ENCODE measurements around the gene USP36. TPM values are rescaled to one million over a fixed set of nuclear protein-coding genes. Genes with fewer than 3 reads are reported as not detected.
"Not testable (repeated sequence)": the region's sequence is repeated elsewhere in the genome, so short reads cannot be mapped to it uniquely, and the experiment has no call there.

Gene USP36
- polyA plus RNA-seq, 1 experiment = 18.3 TPM

DNA sequence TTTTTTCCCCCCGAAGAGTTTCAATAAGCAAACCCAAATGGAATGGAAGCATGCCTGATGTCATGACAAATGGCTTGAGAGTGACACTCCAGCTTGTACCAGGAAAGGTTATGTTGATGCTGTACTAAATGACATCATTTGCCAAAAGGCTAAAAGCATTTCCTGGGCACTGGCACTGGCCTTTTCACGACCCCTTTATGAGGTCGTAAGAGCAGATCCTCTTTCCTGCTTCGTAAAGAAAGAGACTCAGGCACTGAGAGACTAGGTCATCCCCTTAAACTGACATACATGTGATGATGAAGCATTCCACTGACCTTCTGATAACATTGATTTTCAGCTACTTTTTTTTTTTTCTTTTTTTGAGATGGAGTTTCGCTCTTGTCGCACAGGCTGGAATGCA is 31.9 kb upstream of the USP36 start:
- Histone ChIP-seq H3K27ac (ENCODE audit: low read depth, low read length) (no peak overlapping the region), H3K4me3 (ENCODE audit: low read depth, low read length) (no peak overlapping the region), H3K27me3 (ENCODE audit: control insufficient read depth, insufficient read depth, low read length) (no peaks in the 10 kb centered on the region), H3K9me3 (ENCODE audit: control insufficient read depth, insufficient read depth, low read length) (no peaks in the 10 kb centered on the region; the same call in 1 of the 2 replicates)
- DNase-seq (ENCODE audit: low read depth, low spot score) = no peak
- ChIA-PET CTCF (interaction anchor here (1.4 kb wide), 1 partner anchor 99 kb away, joined by 7 read pairs; no protein-coding TSS in a partner anchor), POLR2A (interaction anchor here (0.7 kb wide), 1 partner anchor 61 kb away, joined by 3 read pairs; no protein-coding TSS in a partner anchor)
- TF ChIP-seq, protein P1, sequence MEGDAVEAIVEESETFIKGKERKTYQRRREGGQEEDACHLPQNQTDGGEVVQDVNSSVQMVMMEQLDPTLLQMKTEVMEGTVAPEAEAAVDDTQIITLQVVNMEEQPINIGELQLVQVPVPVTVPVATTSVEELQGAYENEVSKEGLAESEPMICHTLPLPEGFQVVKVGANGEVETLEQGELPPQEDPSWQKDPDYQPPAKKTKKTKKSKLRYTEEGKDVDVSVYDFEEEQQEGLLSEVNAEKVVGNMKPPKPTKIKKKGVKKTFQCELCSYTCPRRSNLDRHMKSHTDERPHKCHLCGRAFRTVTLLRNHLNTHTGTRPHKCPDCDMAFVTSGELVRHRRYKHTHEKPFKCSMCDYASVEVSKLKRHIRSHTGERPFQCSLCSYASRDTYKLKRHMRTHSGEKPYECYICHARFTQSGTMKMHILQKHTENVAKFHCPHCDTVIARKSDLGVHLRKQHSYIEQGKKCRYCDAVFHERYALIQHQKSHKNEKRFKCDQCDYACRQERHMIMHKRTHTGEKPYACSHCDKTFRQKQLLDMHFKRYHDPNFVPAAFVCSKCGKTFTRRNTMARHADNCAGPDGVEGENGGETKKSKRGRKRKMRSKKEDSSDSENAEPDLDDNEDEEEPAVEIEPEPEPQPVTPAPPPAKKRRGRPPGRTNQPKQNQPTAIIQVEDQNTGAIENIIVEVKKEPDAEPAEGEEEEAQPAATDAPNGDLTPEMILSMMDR (IDR thresholded peaks at IDR 0.05; ENCODE audit: low read depth, low read length) = no peak

DNA sequence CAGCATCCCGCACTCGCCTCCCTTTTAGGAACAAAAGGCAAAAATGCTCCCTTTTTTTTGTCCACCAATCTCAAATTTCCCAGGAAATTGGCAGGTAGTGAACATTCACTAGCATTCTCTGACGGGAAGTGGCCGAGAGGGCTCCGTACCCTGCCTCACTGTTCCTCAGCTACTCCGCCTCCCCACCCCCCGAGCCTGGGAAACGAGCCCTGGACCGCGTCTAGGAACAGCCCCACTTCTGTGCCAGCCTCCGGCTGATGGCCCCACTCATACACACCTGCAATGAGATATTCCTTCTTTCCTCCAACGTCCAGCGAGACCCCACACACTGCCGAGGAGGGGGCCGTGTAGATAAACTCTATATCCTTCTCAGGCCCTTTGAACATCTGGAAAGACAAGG is 30.0 kb upstream of the USP36 start:
- CTCF ChIA-PET = no interaction called here
- TF ChIP-seq, protein P1 (IDR thresholded peaks at IDR 0.05; ENCODE audit: low read depth, low read length) = no peak
- Histone ChIP-seq H3K4me3 (ENCODE audit: low read depth, low read length) (no peak overlapping the region), H3K9me3 (ENCODE audit: control insufficient read depth, insufficient read depth, low read length) (no peaks in the 10 kb centered on the region; the same call in 1 of the 2 replicates), H3K27me3 (ENCODE audit: control insufficient read depth, insufficient read depth, low read length) (no peaks in the 10 kb centered on the region), H3K27ac (ENCODE audit: low read depth, low read length) (no peak overlapping the region)
- POLR2A ChIA-PET = interaction anchor here (0.7 kb wide), 1 partner anchor 23 kb away, joined by 6 read pairs; no protein-coding TSS in a partner anchor
- no peak for DNase-seq (ENCODE audit: low read depth, low spot score)

DNA sequence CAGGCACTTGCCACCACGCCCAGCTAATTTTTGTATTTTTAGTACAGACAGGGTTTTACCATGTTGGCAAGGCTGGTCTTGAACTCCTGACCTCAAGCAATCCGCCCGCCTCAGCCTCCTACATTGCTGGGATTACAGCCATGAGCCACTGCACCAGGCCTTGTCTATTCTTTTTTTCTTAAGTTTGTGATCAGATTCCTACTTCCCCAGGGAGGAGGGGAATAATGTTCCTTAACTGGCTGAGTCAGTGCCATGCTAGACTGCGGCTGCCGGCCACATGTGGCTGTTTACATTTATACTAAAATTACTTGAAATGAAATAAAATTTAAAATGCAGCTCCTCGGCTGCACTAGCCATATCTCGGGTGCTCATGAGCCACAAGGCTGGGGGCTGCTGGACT is 27.8 kb upstream of the USP36 start:
- peak overlapping the region; percentile 49 for H3K27ac ChIP-seq (ENCODE audit: low read depth, low read length)

DNA sequence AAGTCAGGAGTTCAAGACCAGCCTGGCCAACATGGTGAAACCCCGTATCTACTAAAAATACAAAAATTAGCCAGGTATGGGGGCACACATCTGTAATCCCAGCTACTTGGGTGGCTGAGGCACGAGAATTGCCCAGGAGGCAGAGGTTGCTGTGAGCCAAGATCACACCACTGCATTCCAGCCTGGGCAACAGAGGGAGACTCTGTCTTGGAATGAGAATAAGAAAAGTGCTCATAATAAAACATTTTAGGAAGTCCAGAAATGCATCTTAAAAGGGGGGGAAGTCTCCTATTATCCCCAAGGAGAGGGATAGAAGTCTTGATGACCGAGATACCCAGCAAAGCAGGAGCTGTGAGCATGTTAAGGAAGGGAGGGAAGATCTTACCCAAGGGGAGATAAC is 26.4 kb upstream of the USP36 start:
- CTCF ChIA-PET = interaction anchor here (0.6 to 3.9 kb wide), 4 partner anchors 8 to 105 kb away, joined by 4 to 30 read pairs (median 16); no protein-coding TSS in a partner anchor
- H3K4me3 ChIP-seq (ENCODE audit: low read depth, low read length); POLR2A ChIA-PET; DNase-seq (ENCODE audit: low read depth, low spot score); H3K9me3 ChIP-seq (ENCODE audit: control insufficient read depth, insufficient read depth, low read length); H3K27me3 ChIP-seq (ENCODE audit: control insufficient read depth, insufficient read depth, low read length); H3K27ac ChIP-seq (ENCODE audit: low read depth, low read length): not testable (repeated sequence)

More for the DNA sequence above, 27.8 kb upstream of the USP36 start:
- Histone ChIP-seq H3K27me3 (ENCODE audit: control insufficient read depth, insufficient read depth, low read length) (no peaks in the 10 kb centered on the region), H3K4me3 (ENCODE audit: low read depth, low read length) (no peak overlapping the region), H3K9me3 (ENCODE audit: control insufficient read depth, insufficient read depth, low read length) (no peaks in the 10 kb centered on the region; the same call in 1 of the 2 replicates)
- CTCF ChIA-PET = interaction anchor here (1.1 to 3.9 kb wide), 2 partner anchors 103 to 119 kb away, joined by 3 to 30 read pairs; no protein-coding TSS in a partner anchor
- TF ChIP-seq, protein P1 (IDR thresholded peaks at IDR 0.05; ENCODE audit: low read depth, low read length) = no peak
- POLR2A ChIA-PET = interaction anchor here (0.6 to 1.5 kb wide), 4 partner anchors 10 to 58 kb away, joined by 3 to 6 read pairs (median 3); no protein-coding TSS in a partner anchor
- DNase-seq (ENCODE audit: low read depth, low spot score) = peak; percentile 56

DNA sequence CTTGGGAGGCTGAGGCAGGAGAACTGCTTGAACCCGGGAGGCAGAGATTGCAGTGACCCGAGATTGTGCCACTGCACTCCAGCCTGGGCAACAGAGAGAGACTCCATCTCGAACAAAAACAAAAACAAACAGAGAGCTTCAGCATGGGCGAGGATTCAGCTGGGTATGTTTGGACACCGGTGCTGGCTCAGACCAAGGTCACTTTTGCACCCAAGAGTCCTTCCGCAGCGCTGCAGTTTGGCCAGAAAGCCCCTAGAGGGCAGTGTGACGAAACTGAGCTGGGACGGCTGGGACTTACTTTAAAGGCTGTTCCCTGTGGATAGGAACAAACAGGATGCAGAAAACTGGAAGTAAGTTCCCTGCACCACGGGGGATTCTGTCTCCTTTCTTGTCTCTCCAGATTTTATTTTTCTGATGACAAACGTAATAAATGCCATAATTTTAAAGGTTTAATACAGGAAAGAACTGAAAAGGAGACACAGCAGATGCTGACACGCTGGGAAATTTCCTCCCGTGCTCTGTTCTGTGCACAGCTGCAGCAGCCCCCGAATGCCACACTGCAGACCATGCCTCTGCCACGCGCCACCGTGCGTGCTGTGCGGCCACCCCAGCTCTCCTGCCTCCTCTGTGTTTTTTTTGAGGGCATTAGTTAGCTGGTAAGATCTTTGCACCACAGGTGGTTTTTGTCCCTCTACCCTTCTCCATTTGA is 25.2 kb upstream of the USP36 start:
- peak; percentile 63 for DNase-seq (ENCODE audit: low read depth, low spot score)
- Histone ChIP-seq H3K4me3 (ENCODE audit: low read depth, low read length) (no peak overlapping the region), H3K27ac (ENCODE audit: low read depth, low read length) (peak overlapping the region; percentile 3)

More for the DNA sequence above, 25.2 kb upstream of the USP36 start:
- Histone ChIP-seq H3K27me3 (ENCODE audit: control insufficient read depth, insufficient read depth, low read length) (no peaks in the 10 kb centered on the region), H3K9me3 (ENCODE audit: control insufficient read depth, insufficient read depth, low read length) (peaks cover 6% of the 10 kb centered on the region; the same call in 1 of the 2 replicates)
- TF ChIP-seq, protein P1 (IDR thresholded peaks at IDR 0.05; ENCODE audit: low read depth, low read length) = peak; percentile 92
- ChIA-PET POLR2A (interaction anchor here (0.5 to 1.6 kb wide), 11 partner anchors 13 to 225 kb away, joined by 3 to 7 read pairs (median 3); partner anchors contain the start of gene USP36), CTCF (interaction anchor here (0.5 to 3.9 kb wide), 43 partner anchors 8 to 143 kb away, joined by 3 to 30 read pairs (median 4); no protein-coding TSS in a partner anchor)
